Heart right ventricle (tissue), 16 donors: ENCODE measurements around the gene PPFIA3. TPM values are rescaled to one million over a fixed set of nuclear protein-coding genes. Genes with fewer than 3 reads are reported as not detected.
A peak's percentile ranks its signal among the peaks of the same experiment; 100 is the strongest.

Experiments used
- ATAC-seq, 8 donors: fragments of 200-7000 bp; cut with Tn5 transposase; one replicate each; pipeline ENCODE4 v1.9.1; 2020; ENCODE audit warnings: mild to moderate bottlenecking in 8 of 8, moderate library complexity in 8 of 8, moderate number of reproducible peaks in 1 of 8
- DNase-seq, 2 donors: peaks; one replicate each; pipeline ENCODE4 v3.0.0-alpha.2; 2020
- H3K27ac ChIP-seq, 10 donors: fragments of 200-600 bp; sonication (generic) in 2 of 10; one replicate each; pipeline versions ENCODE4 v1.5.0 to v1.8.0; 2020 to 2022; ENCODE audit warnings: mild to moderate bottlenecking in 3 of 10
- H3K27me3 ChIP-seq, 7 donors: fragments of 200-600 bp; one replicate each; pipeline ENCODE4 v1.8.0; 2021 to 2022; ENCODE audit warnings: mild to moderate bottlenecking in 2 of 7
- H3K36me3 ChIP-seq, 9 donors: fragments of 200-600 bp; sonication (generic) in 1 of 9; one replicate each; pipeline versions ENCODE4 v1.5.0 to v1.8.0; 2020 to 2022; ENCODE audit warnings: mild to moderate bottlenecking in 2 of 9
- H3K4me1 ChIP-seq, 9 donors: fragments of 200-600 bp; sonication (generic) in 1 of 9; one replicate each; pipeline versions ENCODE4 v1.5.0 to v1.8.0; 2020 to 2022; ENCODE audit warnings: mild to moderate bottlenecking in 4 of 9
- H3K4me3 ChIP-seq, 10 donors: fragments of 200-600 bp; sonication (generic) in 2 of 10; one replicate each; pipeline versions ENCODE4 v1.5.0 to v1.8.0; 2020 to 2022; ENCODE audit warnings: mild to moderate bottlenecking in 7 of 10, moderate library complexity in 2 of 10
- H3K9me3 ChIP-seq, 11 donors: fragments of 200-600 bp in 10 of 11; sonication (generic) in 2 of 11; one replicate each; pipeline versions ENCODE4 v1.5.0 to v1.8.0; 2013 to 2022; ENCODE audit warnings: mild to moderate bottlenecking in 2 of 11, control low read depth in 1 of 11, moderate library complexity in 1 of 11
- WGBS, 2 donors: extraction: QIAGEN DNeasy Blood & Tissue Kit; methylation state at CpG; one replicate each; pipeline ENCODE4 v1.1.7; 2013; ENCODE audit warnings: inconsistent platforms in 1 of 2; 5-methylcytosine and 5-hydroxymethylcytosine counted together
- intact Hi-C, 10 donors: fragments of 100-400 bp; cut with DNase I; formaldehyde crosslinking; loops; one replicate each; pipeline versions ENCODE4 v1.11.1 to v1.14.2; 2022
- polyA plus RNA-seq, 2 donors: library from polyadenylated mRNA; stranded (reverse); fragments of 200-250 nt; gene quantifications; one replicate each; pipeline ENCODE4 v1.2.3, GENCODE V29; 2013
- total RNA-seq, 10 donors: library from RNA; stranded (reverse); fragmentation: NEBNext Ultra II Directional in 3 of 10; extraction: Animal tissue kit (Norgen Biotek cat#: 25700) in 3 of 10; gene quantifications; one replicate each; pipeline versions ENCODE4 v1.2.1 to v1.2.4, GENCODE V29; 2021 to 2023
- TF ChIP-seq, protein P1 (sequence below), 9 donors: fragments of 200-600 bp; sonication (generic) in 2 of 9; IDR thresholded peaks; one replicate each; pipeline versions ENCODE4 v1.5.0 to v1.8.0; 2021 to 2022; ENCODE audit warnings: antibody characterized with exemption in 9 of 9, mild to moderate bottlenecking in 5 of 9, moderate library complexity in 1 of 9
- donor health status: Arrhythmogenic right ventricular cardiomyopathy.
- donor health status: ischemic (EF 13 %, LVEDD 7.1; RV severe dilation, severe dysfunction).
- donor health status: healthy with polysubstance abuse.
- donor health status: DM: no; HTN: yes; CAD: no.
- donor health status: DM: no; HTN: no; CAD: no.
- donor health status: ischemic (EF 25% LVEDD 6.9; RV normal size, moderate dysfunction).
- donor health status: ischemic (EF 25% LVEDD 5.7; RV mildly dilated, moderate dysfunction).
- donor health status: healthy.
- donor health status: DM: yes; HTN: yes; CAD: no.
- donor health status: Ischemic cardiomyopathy.
- donor health status: ischemic (EF 35%, LVEDD 5.7; RV mildly dilated, moderate dysfunction).
- donor health status: nonischemic (EF 11% LVEDD 7.7; RV severe dilation, severe dysfunction).
- donor health status: DM: yes; HTN: yes; CAD: no.
- donor health status: PGD.
- donor health status: ischemic (EF 29% LVEDD 5.4; RV normal size, mild dysfunction).
- donor health status: nonischemic (EF 23%, LVEDD 6.1; RV moderate dilation, normal function).

The PPFIA3 gene
- total and polyA plus RNA-seq, 12 donors = 3.6 to 16.7 (median 6.3) TPM

- H3K4me3 ChIP-seq = peak overlapping the region; percentile 61 to 100 (median 90)
- peak overlapping the region in 5 of 10 donors; percentile 78 to 95 (median 89) for H3K27ac ChIP-seq
- TF ChIP-seq, protein P1, sequence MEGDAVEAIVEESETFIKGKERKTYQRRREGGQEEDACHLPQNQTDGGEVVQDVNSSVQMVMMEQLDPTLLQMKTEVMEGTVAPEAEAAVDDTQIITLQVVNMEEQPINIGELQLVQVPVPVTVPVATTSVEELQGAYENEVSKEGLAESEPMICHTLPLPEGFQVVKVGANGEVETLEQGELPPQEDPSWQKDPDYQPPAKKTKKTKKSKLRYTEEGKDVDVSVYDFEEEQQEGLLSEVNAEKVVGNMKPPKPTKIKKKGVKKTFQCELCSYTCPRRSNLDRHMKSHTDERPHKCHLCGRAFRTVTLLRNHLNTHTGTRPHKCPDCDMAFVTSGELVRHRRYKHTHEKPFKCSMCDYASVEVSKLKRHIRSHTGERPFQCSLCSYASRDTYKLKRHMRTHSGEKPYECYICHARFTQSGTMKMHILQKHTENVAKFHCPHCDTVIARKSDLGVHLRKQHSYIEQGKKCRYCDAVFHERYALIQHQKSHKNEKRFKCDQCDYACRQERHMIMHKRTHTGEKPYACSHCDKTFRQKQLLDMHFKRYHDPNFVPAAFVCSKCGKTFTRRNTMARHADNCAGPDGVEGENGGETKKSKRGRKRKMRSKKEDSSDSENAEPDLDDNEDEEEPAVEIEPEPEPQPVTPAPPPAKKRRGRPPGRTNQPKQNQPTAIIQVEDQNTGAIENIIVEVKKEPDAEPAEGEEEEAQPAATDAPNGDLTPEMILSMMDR (IDR thresholded peaks at IDR 0.05) = no peak
- H3K9me3 ChIP-seq = no peaks in the 10 kb centered on the region
- DNase-seq (no peak), ATAC-seq (no peak)
- peaks cover 0 to 49% (median 21%) of the 10 kb centered on the region in 9 donors for H3K36me3 ChIP-seq
- peaks cover 2 to 43% (median 30%) of the 10 kb centered on the region in 9 donors for H3K4me1 ChIP-seq
- H3K27me3 ChIP-seq = no peaks in the 10 kb centered on the region
- intact Hi-C loops = no loop called here
- 50 to 51% methylated on average over 11 of the region's 11 CpGs for whole genome bisulfite sequencing, 2 donors
Measured at GRCh38 chr19:49086296-49086695, 33.0 kb upstream of the PPFIA3 start.

DNA sequence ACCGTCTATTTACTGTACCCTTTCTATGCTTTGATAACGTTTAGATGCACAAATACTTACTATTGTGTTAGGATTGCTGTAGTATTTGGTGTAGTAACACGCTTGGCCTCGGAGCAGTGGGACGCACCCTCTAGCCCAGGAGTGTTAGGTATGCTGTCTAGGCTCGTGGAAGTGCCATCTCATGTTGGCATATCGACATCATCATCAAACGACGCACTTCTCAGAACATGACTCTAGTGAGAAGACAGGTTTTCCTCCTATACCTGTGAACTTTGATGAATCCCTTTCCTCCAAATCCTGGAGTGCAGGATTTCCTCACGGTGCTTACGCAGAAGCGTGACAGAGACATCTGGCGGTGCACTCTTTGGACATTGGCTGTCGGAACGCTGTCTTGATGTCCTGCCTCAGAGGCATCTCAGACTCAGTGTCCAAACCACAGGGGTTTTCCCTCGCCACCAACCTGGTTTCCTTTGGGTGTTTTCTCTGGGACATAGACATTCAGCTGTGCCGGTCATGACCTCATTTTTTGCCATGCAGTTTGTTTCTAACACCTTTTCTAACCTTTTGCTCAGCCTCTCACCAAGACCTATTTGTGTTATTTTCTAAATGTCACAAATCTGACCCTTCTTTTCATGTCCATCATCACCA, 27.8 kb upstream of the PPFIA3 start:
- 90 to 95% methylated on average over 17 of the region's 17 CpGs for WGBS, 2 donors
- Histone ChIP-seq H3K27me3 (no peaks in the 10 kb centered on the region), H3K27ac (no peak overlapping the region), H3K9me3 (no peaks in the 10 kb centered on the region), H3K4me1 (peaks cover 5 to 60% (median 32%) of the 10 kb centered on the region in 9 donors), H3K4me3 (no peak overlapping the region), H3K36me3 (peaks cover 0 to 100% (median 40%) of the 10 kb centered on the region in 9 donors)
- TF ChIP-seq, protein P1 (IDR thresholded peaks at IDR 0.05) = no peak
- no peak for ATAC-seq
- no peak for DNase-seq
- intact Hi-C loops = no loop called here

- 89 to 93% methylated on average over 6 of the region's 6 CpGs for WGBS, 2 donors
- no peak for DNase-seq
- no peak for ATAC-seq
- TF ChIP-seq, protein P1 (IDR thresholded peaks at IDR 0.05) = no peak
- H3K27me3 ChIP-seq = no peaks in the 10 kb centered on the region
- H3K4me1 ChIP-seq = peaks cover 7 to 59% (median 20%) of the 10 kb centered on the region in 9 donors
- intact Hi-C loops = no loop called here
- no peaks in the 10 kb centered on the region for H3K9me3 ChIP-seq
- H3K4me3 ChIP-seq = no peak overlapping the region
- H3K36me3 ChIP-seq = peaks cover 0 to 100% (median 42%) of the 10 kb centered on the region in 9 donors
- H3K27ac ChIP-seq = no peak overlapping the region
Measured at GRCh38 chr19:49092686-49093085, 26.7 kb upstream of the PPFIA3 start.

GRCh38 chr19:49094505-49095482, 24.6 kb upstream of the PPFIA3 start:
- intact Hi-C loops = loop anchor here (5.0 kb wide), 4 partner anchors 48 to 113 kb away; no protein-coding TSS in a partner anchor
- TF ChIP-seq, protein P1 (IDR thresholded peaks at IDR 0.05) = no peak
- Histone ChIP-seq H3K4me1 (peaks cover 7 to 50% (median 17%) of the 10 kb centered on the region in 9 donors), H3K4me3 (no peak overlapping the region), H3K36me3 (peaks cover 0 to 100% (median 51%) of the 10 kb centered on the region in 9 donors), H3K27ac (peak overlapping the region in 7 of 10 donors; percentile 20 to 68 (median 43)), H3K27me3 (no peaks in the 10 kb centered on the region), H3K9me3 (no peaks in the 10 kb centered on the region)
- ATAC-seq = peak; percentile 83 to 96 (median 90)
- DNase-seq = peak; percentile 48 to 73
- 56 to 62% methylated on average over 23 of the region's 23 CpGs for WGBS, 2 donors
